H1 (cell line): ENCODE data around the gene GPD1L. TPM values are rescaled to one million over a fixed set of nuclear protein-coding genes. Genes with fewer than 3 reads are reported as not detected.

Experiments used
- CTCF ChIA-PET: fragments of 300-600 bp; sonication (Branson Sonifier 250); formaldehyde crosslinking; loops from one replicate; lab custom pipeline; 2021; ENCODE audit not compliant: partially characterized antibody; lab: Charles Lee
- POLR2A ChIA-PET: fragments of 300-600 bp; sonication (Branson Sonifier 250); formaldehyde crosslinking; loops from one replicate; lab custom pipeline; 2021; ENCODE audit warnings: inconsistent platforms; ENCODE audit not compliant: partially characterized antibody; lab: Charles Lee
- DNase-seq, 2 experiments: peaks; one replicate each; pipeline versions ENCODE4 v3.0.0 to v3.0.0-alpha.2; 2010 to 2022; ENCODE audit warnings: low spot score in 2 of 2, low read depth in 1 of 2, mixed read lengths in 1 of 2
- FAIRE-seq: peaks from 2 replicates; lab custom pipeline; 2011; peaks lifted over from hg19 to GRCh38; lab: Jason Lieb, UNC
- H2AFZ ChIP-seq: 2 replicates; pipeline ENCODE4 v1.8.1; 2012; ENCODE audit warnings: low read length, inconsistent platforms
- H2AK5ac ChIP-seq: 2 replicates; pipeline ENCODE4 v1.6.1; 2013; ENCODE audit warnings: low read depth, low read length
- H2BK120ac ChIP-seq: replicated peaks from 2 replicates; pipeline ENCODE3; 2013; ENCODE audit warnings: low read depth, low read length, inconsistent platforms
- H2BK12ac ChIP-seq: 2 replicates; pipeline ENCODE4 v1.6.1; 2013; ENCODE audit warnings: low read depth, low read length
- H2BK15ac ChIP-seq: 2 replicates; pipeline ENCODE4 v1.6.1; 2013; ENCODE audit warnings: low read length
- H2BK20ac ChIP-seq: 2 replicates; pipeline ENCODE4 v1.6.1; 2013; ENCODE audit warnings: low read length
- H2BK5ac ChIP-seq: 2 replicates; pipeline ENCODE4 v1.6.1; 2013; ENCODE audit warnings: low read depth, low read length
- H3K14ac ChIP-seq: 2 replicates; pipeline ENCODE4 v1.6.1; 2013; ENCODE audit warnings: inconsistent platforms; ENCODE audit not compliant: insufficient read length
- H3K18ac ChIP-seq: 2 replicates; pipeline ENCODE4 v1.6.1; 2013; ENCODE audit warnings: low read length; ENCODE audit errors: extremely low read depth
- H3K23ac ChIP-seq: 2 replicates; pipeline ENCODE4 v1.6.1; 2013; ENCODE audit warnings: inconsistent platforms; ENCODE audit not compliant: insufficient read length
- H3K23me2 ChIP-seq: 2 replicates; pipeline ENCODE4 v1.6.1; 2013; ENCODE audit warnings: low read depth, low read length
- H3K27ac ChIP-seq: 2 replicates; pipeline ENCODE4 v1.6.1; 2011; ENCODE audit warnings: low read depth, low read length, inconsistent platforms
- H3K27me3 ChIP-seq, 4 experiments: replicated peaks in 1 of 4; 1 replicate in 1 of 4; 2 replicates in 3 of 4; pipeline versions ENCODE4 v1.6.1 to v1.8.1; 2011 to 2013; ENCODE audit warnings: low read length in 3 of 4, mild to moderate bottlenecking in 3 of 4, inconsistent platforms in 2 of 4, mixed read lengths in 2 of 4, moderate library complexity in 1 of 4; ENCODE audit not compliant: control insufficient read depth in 3 of 4, insufficient read depth in 3 of 4; ENCODE audit errors: extremely low read depth in 1 of 4
- H3K36me3 ChIP-seq, 4 experiments: 2 replicates each; pipeline versions ENCODE4 v1.6.1 to v1.8.1; 2011 to 2013; ENCODE audit warnings: mild to moderate bottlenecking in 4 of 4, low read length in 3 of 4, moderate library complexity in 2 of 4, control low read depth in 1 of 4, inconsistent platforms in 1 of 4; ENCODE audit not compliant: insufficient read depth in 4 of 4, control insufficient read depth in 2 of 4
- H3K4ac ChIP-seq: replicated peaks from 2 replicates; pipeline ENCODE3; 2013; ENCODE audit warnings: low read length, low read depth, mixed read lengths, inconsistent platforms; ENCODE audit not compliant: insufficient read length
- H3K4me1 ChIP-seq, 4 experiments: replicated peaks in 1 of 4; 1 replicate in 1 of 4; 2 replicates in 3 of 4; pipeline versions ENCODE4 v1.6.1 to v1.8.1; 2011 to 2013; ENCODE audit warnings: low read length in 3 of 4, inconsistent platforms in 2 of 4, mixed read lengths in 1 of 4; ENCODE audit not compliant: insufficient read depth in 4 of 4, control insufficient read depth in 3 of 4
- H3K4me2 ChIP-seq, 2 experiments: 2 replicates each; pipeline versions ENCODE4 v1.6.1 to v1.8.1; 2011 to 2013; ENCODE audit warnings: low read depth in 2 of 2, low read length in 2 of 2, control low read depth in 1 of 2, inconsistent platforms in 1 of 2, mild to moderate bottlenecking in 1 of 2; ENCODE audit not compliant: insufficient read depth in 1 of 2
- H3K4me3 ChIP-seq, 4 experiments: fragments of 200-600, 300-600 bp in 1 of 4; sonication (generic), shearing (Covaris generic), sonication (Bioruptor Twin) in 1 of 4; 2 replicates each; pipeline versions ENCODE4 v1.5.1 to v1.8.1; 2011 to 2016; ENCODE audit warnings: low read length in 4 of 4, low read depth in 3 of 4, control low read depth in 2 of 4, inconsistent platforms in 2 of 4, mild to moderate bottlenecking in 2 of 4, mixed read lengths in 1 of 4, moderate library complexity in 1 of 4; ENCODE audit not compliant: insufficient read depth in 2 of 4; ENCODE audit errors: extremely low read depth in 1 of 4
- H3K56ac ChIP-seq: replicated peaks from 2 replicates; pipeline ENCODE3; 2013; ENCODE audit warnings: low read depth, mild to moderate bottlenecking, mixed read lengths, low read length, inconsistent platforms; ENCODE audit not compliant: insufficient read length
- H3K79me1 ChIP-seq: 2 replicates; pipeline ENCODE4 v1.6.1; 2013; ENCODE audit warnings: low read depth, low read length, control low read depth
- H3K79me2 ChIP-seq, 2 experiments: 2 replicates each; pipeline versions ENCODE4 v1.6.1 to v1.8.1; 2012 to 2013; ENCODE audit warnings: low read length in 2 of 2, mild to moderate bottlenecking in 2 of 2, inconsistent platforms in 1 of 2; ENCODE audit not compliant: insufficient read depth in 2 of 2, control insufficient read depth in 1 of 2
- H3K9ac ChIP-seq, 4 experiments: replicated peaks in 1 of 4; 1 replicate in 1 of 4; 2 replicates in 3 of 4; pipeline versions ENCODE4 v1.6.1 to v1.8.1; 2011 to 2013; ENCODE audit warnings: low read depth in 3 of 4, low read length in 3 of 4, control low read depth in 2 of 4, mild to moderate bottlenecking in 2 of 4, moderate library complexity in 2 of 4, inconsistent platforms in 1 of 4; ENCODE audit errors: extremely low read depth in 1 of 4
- H3K9me3 ChIP-seq, 2 experiments: 2 replicates each; pipeline versions ENCODE4 v1.6.1 to v1.8.1; 2012 to 2013; ENCODE audit warnings: mild to moderate bottlenecking in 2 of 2, moderate library complexity in 2 of 2, control low read depth in 1 of 2, inconsistent platforms in 1 of 2, low read depth in 1 of 2, low read length in 1 of 2, mixed read lengths in 1 of 2; ENCODE audit not compliant: insufficient read depth in 2 of 2
- H4K20me1 ChIP-seq, 2 experiments: replicated peaks in 1 of 2; 2 replicates each; pipeline versions ENCODE3 to v1.8.1; 2011 to 2013; ENCODE audit warnings: inconsistent platforms in 2 of 2, low read length in 2 of 2, mild to moderate bottlenecking in 1 of 2; ENCODE audit not compliant: insufficient read depth in 2 of 2, control insufficient read depth in 1 of 2
- H4K5ac ChIP-seq: 2 replicates; pipeline ENCODE4 v1.6.1; 2013; ENCODE audit warnings: low read length, low read depth, mixed read lengths, inconsistent platforms; ENCODE audit not compliant: insufficient read length
- H4K8ac ChIP-seq: 2 replicates; pipeline ENCODE4 v1.8.0; 2013; ENCODE audit warnings: mild to moderate bottlenecking, moderate library complexity, low read length, inconsistent platforms; ENCODE audit not compliant: insufficient read depth; ENCODE audit errors: extremely low read depth
- H4K91ac ChIP-seq: replicated peaks from 2 replicates; pipeline ENCODE3; 2013; ENCODE audit warnings: low read length, mixed read lengths, inconsistent platforms; ENCODE audit not compliant: insufficient read length
- BACH1 ChIP-seq: IDR thresholded peaks from 2 replicates; pipeline ENCODE4 v1.6.1; 2012; ENCODE audit warnings: low read length, improper control_type of control experiment
- EGR1 ChIP-seq: IDR thresholded peaks from 2 replicates; pipeline ENCODE4 v1.6.1; 2011; ENCODE audit warnings: low read depth, low read length, borderline replicate concordance
- EZH2 ChIP-seq: fragments of 200-600 bp; sonication (generic); IDR thresholded peaks from 2 replicates; pipeline ENCODE4 v1.7.1; 2012; ENCODE audit warnings: low read depth, mild to moderate bottlenecking, moderate library complexity, low read length, inconsistent platforms; ENCODE audit not compliant: severe bottlenecking
- GABPA ChIP-seq: IDR thresholded peaks from 2 replicates; pipeline ENCODE4 v1.6.1; 2011; ENCODE audit warnings: mild to moderate bottlenecking, low read length, moderate library complexity, borderline replicate concordance; ENCODE audit not compliant: insufficient read depth
- HDAC2 ChIP-seq, 2 experiments: fragments of 300-600 bp in 1 of 2; sonication (generic) in 1 of 2; IDR thresholded peaks; 2 replicates each; pipeline ENCODE4 v1.6.1; 2011 to 2012; ENCODE audit warnings: low read depth in 2 of 2, low read length in 2 of 2, mild to moderate bottlenecking in 2 of 2, moderate library complexity in 2 of 2, borderline replicate concordance in 1 of 2, inconsistent platforms in 1 of 2
- PHF8 ChIP-seq: fragments of 200-600 bp; sonication (generic); conservative IDR thresholded peaks from 2 replicates; pipeline ENCODE4 v1.7.1; 2012; ENCODE audit warnings: low read depth, mild to moderate bottlenecking, inconsistent platforms, low read length, moderate library complexity
- RFX5 ChIP-seq: IDR thresholded peaks from 2 replicates; pipeline ENCODE4 v1.6.1; 2011; ENCODE audit warnings: low read depth, low read length, improper control_type of control experiment, borderline replicate concordance
- TAF7 ChIP-seq: optimal IDR thresholded peaks from 2 replicates; pipeline ENCODE3; 2011; ENCODE audit warnings: low read depth, mild to moderate bottlenecking, inconsistent platforms, low read length, moderate library complexity, borderline replicate concordance
- TBP ChIP-seq: IDR thresholded peaks from 2 replicates; pipeline ENCODE4 v1.6.1; 2011; ENCODE audit warnings: low read depth, low read length, improper control_type of control experiment
- WGBS, 2 experiments: shearing (Covaris generic) in 1 of 2; methylation state at CpG; one replicate each; pipeline versions ENCODE4 v1.1.6 to v1.1.7; 2013 to 2015; ENCODE audit warnings: low lambda C conversion rate in 2 of 2, mixed read lengths in 2 of 2, inconsistent platforms in 1 of 2, low coverage in 1 of 2, missing lambda C conversion rate in 1 of 2; ENCODE audit not compliant: insufficient replicate concordance in 2 of 2, insufficient coverage in 1 of 2, insufficient read length in 1 of 2; ENCODE audit errors: extremely low coverage in 1 of 2, missing lambda C conversion rate in 1 of 2; 5-methylcytosine and 5-hydroxymethylcytosine counted together
- polyA plus RNA-seq, 7 experiments: library from polyadenylated mRNA; depleted of rRNA in 3 of 7; stranded (reverse) in 5 of 7; unstranded in 2 of 7; fragments of >200 nt in 5 of 7; fragments of 200-250 nt in 2 of 7; gene quantifications; 1 replicate in 5 of 7; 2 replicates in 1 of 7; 4 replicates in 1 of 7; pipeline versions ENCODE4 v1.2.1 to v1.2.3, GENCODE V29; 2011 to 2013; ENCODE audit warnings: missing spikeins in 2 of 7, mixed read lengths in 2 of 7
- total RNA-seq: library from RNA; stranded (reverse); fragmentation: NEBNext Ultra II Directional; extraction: Animal tissue kit (Norgen Biotek cat#: 25700); gene quantifications from 2 replicates; pipeline ENCODE4 v1.2.1, GENCODE V29; 2021
- TF ChIP-seq, protein P1 (sequence below): IDR thresholded peaks from 2 replicates; pipeline ENCODE4 v1.6.1; 2011; ENCODE audit warnings: low read depth, mild to moderate bottlenecking, low read length; ENCODE audit not compliant: insufficient read depth

Gene GPD1L
- total and polyA plus RNA-seq, 2 of the 8 experiments (the other 6 are each of a cell fraction or from before 2014, with no cell fraction given): 2.4 to 8.4 TPM

DNA sequence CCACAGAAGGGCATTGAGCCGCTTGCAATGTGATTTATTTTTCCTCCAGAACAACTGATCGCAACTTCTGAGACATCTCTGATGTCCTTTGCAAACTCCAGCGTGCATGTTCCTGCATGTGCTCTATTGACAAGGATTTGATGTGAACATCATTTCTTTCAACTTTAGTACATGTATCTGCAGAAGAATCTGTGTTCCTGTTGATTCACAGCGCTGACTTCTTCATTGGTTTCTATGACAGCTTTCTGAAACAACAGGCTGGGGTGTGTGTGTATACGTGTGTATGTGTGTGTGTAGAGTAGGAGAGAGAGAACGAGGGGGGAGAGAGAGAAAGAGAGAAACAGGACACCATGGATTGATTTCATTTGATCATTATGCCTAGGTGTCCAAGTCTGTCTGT lies 75.4 kb downstream of the GPD1L start:
- no peaks in the 10 kb centered on the region for H3K23me2 ChIP-seq
- no peak overlapping the region for H2AK5ac ChIP-seq
- no peak overlapping the region for H4K5ac ChIP-seq
- no peak overlapping the region for H3K4me3 ChIP-seq
- no peak overlapping the region for H3K4me2 ChIP-seq
- WGBS, 2 experiments: 87% methylated on average over 6 of the region's 6 CpGs; no CpG with 5 or more reads in 1 of the 2 experiments
- ChIA-PET POLR2A (no interaction called here), CTCF (interaction anchor here (0.6 to 1.1 kb wide), 2 partner anchors 51 to 57 kb away, joined by 3 read pairs; partner anchors contain the start of gene CMTM8)
- H3K79me1 ChIP-seq: no peaks in the 10 kb centered on the region
- no peaks in the 10 kb centered on the region for H3K36me3 ChIP-seq
- H3K14ac ChIP-seq: no peak overlapping the region
- H2BK20ac ChIP-seq: no peak overlapping the region
- no peaks in the 10 kb centered on the region for H3K27me3 ChIP-seq
- no peaks in the 10 kb centered on the region for H3K79me2 ChIP-seq
- no peak overlapping the region for H3K18ac ChIP-seq
- no peak overlapping the region for H2BK5ac ChIP-seq
- DNase-seq (no peak), FAIRE-seq (no peak)
- no peak overlapping the region for H3K23ac ChIP-seq
- TF ChIP-seq HDAC2 (IDR thresholded peaks at IDR 0.05; ENCODE audit: borderline replicate concordance in 1 of 2, low read depth in 2 of 2, low read length in 2 of 2): no peak
- no peak for TF ChIP-seq PHF8
- no peak for TF ChIP-seq GABPA
- no peak for TF ChIP-seq EGR1
- no peak for TF ChIP-seq TBP
- TF ChIP-seq, protein P1, sequence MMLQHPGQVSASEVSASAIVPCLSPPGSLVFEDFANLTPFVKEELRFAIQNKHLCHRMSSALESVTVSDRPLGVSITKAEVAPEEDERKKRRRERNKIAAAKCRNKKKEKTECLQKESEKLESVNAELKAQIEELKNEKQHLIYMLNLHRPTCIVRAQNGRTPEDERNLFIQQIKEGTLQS: no peak
- TF ChIP-seq TAF7: no peak
- no peak for TF ChIP-seq EZH2
- TF ChIP-seq RFX5: no peak
- no peak for TF ChIP-seq BACH1
- H3K9ac ChIP-seq: no peak overlapping the region
- no peaks in the 10 kb centered on the region for H3K9me3 ChIP-seq
- no peak overlapping the region for H3K56ac ChIP-seq
- H2AFZ ChIP-seq: no peak overlapping the region; the same call in 1 of the 2 replicates
- H3K27ac ChIP-seq: no peak overlapping the region
- no peak overlapping the region for H4K91ac ChIP-seq
- H4K8ac ChIP-seq: no peak overlapping the region
- H3K4me1 ChIP-seq: peaks cover 0 to 3% (median 0%) of the 10 kb centered on the region in 4 experiments; a peak in 2 of 7 replicates
- H2BK120ac ChIP-seq: no peak overlapping the region
- H4K20me1 ChIP-seq: no peaks in the 10 kb centered on the region
- no peak overlapping the region for H2BK15ac ChIP-seq
- no peak overlapping the region for H2BK12ac ChIP-seq
- no peak overlapping the region for H3K4ac ChIP-seq
